Uterus (tissue), 4 donors: ENCODE measurements around the gene IL1RAP. TPM values are rescaled to one million over a fixed set of nuclear protein-coding genes. Genes with fewer than 3 reads are reported as not detected.

ENCODE experiments used
- DNase-seq, 2 donors: peaks; one replicate each; pipeline ENCODE4 v3.0.0-alpha.2; 2019 to 2020
- H3K27ac ChIP-seq, 2 donors: fragments of 200-600 bp; sonication (generic); 1 replicate in 1 of 2; 2 replicates in 1 of 2; pipeline ENCODE4 v1.5.1; 2016 to 2018
- H3K27me3 ChIP-seq, 2 donors: fragments of 200-600 bp; sonication (generic); one replicate each; pipeline ENCODE4 v1.5.1; 2018 to 2019; ENCODE audit warnings: control low read depth in 1 of 2
- H3K36me3 ChIP-seq, 2 donors: fragments of 200-600 bp; sonication (generic); one replicate each; pipeline ENCODE4 v1.5.1; 2019; ENCODE audit warnings: control low read depth in 1 of 2
- H3K4me1 ChIP-seq, 2 donors: fragments of 200-600 bp; sonication (generic); one replicate each; pipeline ENCODE4 v1.5.1; 2018 to 2019; ENCODE audit warnings: control low read depth in 1 of 2
- H3K4me3 ChIP-seq, 2 donors: fragments of 200-600 bp; sonication (generic); 1 replicate in 1 of 2; 2 replicates in 1 of 2; pipeline ENCODE4 v1.5.1; 2018 to 2019; ENCODE audit warnings: mild to moderate bottlenecking in 1 of 2
- H3K9me3 ChIP-seq, 2 donors: fragments of 200-600 bp; sonication (generic); one replicate each; pipeline ENCODE4 v1.5.1; 2019; ENCODE audit warnings: control low read depth in 1 of 2
- POLR2A ChIP-seq, 2 donors: fragments of 450-650 bp; IDR thresholded peaks; one replicate each; pipeline ENCODE4 v1.6.1; 2016; ENCODE audit warnings: antibody characterized with exemption in 2 of 2, mild to moderate bottlenecking in 1 of 2, moderate library complexity in 1 of 2
- intact Hi-C: fragments of 100-400 bp; cut with DNase I; formaldehyde crosslinking; loops from one replicate; pipeline ENCODE4 v1.15.1; 2023; ENCODE audit warnings: low total_unique reads
- total RNA-seq, 4 donors: library from RNA; depleted of rRNA in 3 of 4; stranded (reverse); fragments of >200 nt in 3 of 4; gene quantifications; one replicate each; pipeline versions ENCODE4 v1.1.0 to v1.2.4, GENCODE V29; 2014 to 2023
- TF ChIP-seq, protein P1 (sequence below), 4 experiments: fragments of 200-600 bp in 2 of 4; fragments of 450-650 bp in 2 of 4; sonication (generic) in 2 of 4; IDR thresholded peaks; one replicate each; pipeline ENCODE4 v1.5.1; 2016 to 2019; ENCODE audit warnings: antibody characterized with exemption in 4 of 4, mild to moderate bottlenecking in 2 of 4, moderate library complexity in 1 of 4
- donor health status: DM: yes; HTN: yes; CAD: no.

Gene IL1RAP
- total RNA-seq, 4 donors from 2014 or later, result 2.8 to 26.8 (median 10.4) TPM

DNA sequence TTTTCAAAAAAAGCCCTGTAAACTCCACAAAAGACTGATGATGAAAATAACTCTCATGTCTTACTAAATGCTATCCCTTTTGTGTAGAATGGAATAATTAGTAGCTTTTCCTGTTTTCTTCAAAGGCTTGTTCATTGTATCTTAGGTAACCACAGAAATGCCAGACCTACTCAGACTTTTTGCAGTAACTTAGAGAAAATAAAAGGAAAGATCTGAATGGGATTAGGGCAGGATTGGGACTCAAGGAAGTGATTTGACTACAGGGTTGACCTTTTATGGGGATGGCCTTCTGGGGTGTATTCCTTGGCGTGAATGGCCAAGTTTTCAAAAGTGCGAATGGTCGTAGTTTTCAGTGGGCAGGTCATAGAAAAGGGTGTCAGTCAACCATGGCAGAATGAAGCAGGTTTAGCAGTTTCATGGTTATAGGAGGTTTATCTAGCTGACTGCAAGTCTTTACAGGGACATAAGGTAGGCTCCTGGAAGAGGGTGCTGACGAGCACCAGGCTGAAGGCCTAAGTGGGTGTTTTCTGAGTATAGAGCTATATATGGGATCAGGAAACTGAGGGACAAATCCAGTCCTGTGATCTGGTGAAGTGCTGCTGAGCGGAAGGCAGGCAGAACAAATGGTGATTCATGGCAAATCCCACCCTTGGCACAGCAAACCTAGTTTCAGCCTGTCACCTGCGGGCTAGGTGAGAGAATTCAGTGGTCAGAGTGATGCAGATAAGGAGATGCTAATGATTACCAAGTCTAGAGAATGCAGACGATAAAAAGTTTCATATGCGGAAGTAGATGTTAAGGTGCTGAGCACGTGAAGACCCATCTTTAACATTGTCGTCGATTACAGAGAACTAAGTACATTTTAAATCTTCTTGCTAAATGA lies 46.4 kb downstream of the IL1RAP start:
- H3K9me3 ChIP-seq, result peaks cover 0 to 4% of the 10 kb centered on the region in 2 donors
- TF ChIP-seq POLR2A (IDR thresholded peaks at IDR 0.05), result no peak
- TF ChIP-seq, protein P1, sequence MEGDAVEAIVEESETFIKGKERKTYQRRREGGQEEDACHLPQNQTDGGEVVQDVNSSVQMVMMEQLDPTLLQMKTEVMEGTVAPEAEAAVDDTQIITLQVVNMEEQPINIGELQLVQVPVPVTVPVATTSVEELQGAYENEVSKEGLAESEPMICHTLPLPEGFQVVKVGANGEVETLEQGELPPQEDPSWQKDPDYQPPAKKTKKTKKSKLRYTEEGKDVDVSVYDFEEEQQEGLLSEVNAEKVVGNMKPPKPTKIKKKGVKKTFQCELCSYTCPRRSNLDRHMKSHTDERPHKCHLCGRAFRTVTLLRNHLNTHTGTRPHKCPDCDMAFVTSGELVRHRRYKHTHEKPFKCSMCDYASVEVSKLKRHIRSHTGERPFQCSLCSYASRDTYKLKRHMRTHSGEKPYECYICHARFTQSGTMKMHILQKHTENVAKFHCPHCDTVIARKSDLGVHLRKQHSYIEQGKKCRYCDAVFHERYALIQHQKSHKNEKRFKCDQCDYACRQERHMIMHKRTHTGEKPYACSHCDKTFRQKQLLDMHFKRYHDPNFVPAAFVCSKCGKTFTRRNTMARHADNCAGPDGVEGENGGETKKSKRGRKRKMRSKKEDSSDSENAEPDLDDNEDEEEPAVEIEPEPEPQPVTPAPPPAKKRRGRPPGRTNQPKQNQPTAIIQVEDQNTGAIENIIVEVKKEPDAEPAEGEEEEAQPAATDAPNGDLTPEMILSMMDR (IDR thresholded peaks at IDR 0.05), result no peak
- no peaks in the 10 kb centered on the region for H3K36me3 ChIP-seq
- intact Hi-C loops, result no loop called here
- no peaks in the 10 kb centered on the region for H3K4me1 ChIP-seq
- no peak overlapping the region for H3K4me3 ChIP-seq
- no peaks in the 10 kb centered on the region for H3K27me3 ChIP-seq
- no peak overlapping the region for H3K27ac ChIP-seq
- DNase-seq, result no peak

DNA sequence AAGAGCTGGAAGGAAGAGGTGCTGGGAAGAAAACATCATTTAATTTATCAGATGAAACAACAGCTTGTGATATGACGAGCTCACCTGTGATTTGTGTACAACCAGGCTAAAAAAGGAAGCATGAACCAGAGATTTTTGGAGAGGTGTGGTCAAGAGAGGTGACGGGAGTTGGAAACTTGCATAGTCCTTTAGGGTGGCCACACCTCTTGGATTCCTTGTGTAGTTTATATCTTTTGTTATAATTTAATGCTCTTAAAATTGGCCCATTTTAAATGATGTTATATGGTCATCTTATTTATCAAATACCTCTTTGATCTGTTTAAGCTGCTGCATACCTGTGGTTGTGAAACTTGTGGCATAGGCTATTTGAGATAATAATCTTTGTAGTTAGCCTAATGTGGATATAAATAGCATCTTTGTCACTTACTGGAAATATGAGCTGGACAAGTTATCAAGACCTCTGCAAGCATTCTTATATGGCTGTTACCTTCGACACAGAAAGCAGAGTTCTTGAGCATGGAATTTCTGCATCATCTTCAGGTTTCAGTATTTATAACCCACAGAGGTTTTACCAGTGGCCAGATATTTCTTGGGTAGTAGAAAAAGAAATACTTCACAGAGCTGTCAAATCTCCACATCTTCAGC lies 49.1 kb downstream of the IL1RAP start:
- Histone ChIP-seq H3K27me3 (no peaks in the 10 kb centered on the region), H3K4me3 (no peak overlapping the region), H3K27ac (no peak overlapping the region), H3K9me3 (peaks cover 0 to 4% of the 10 kb centered on the region in 2 donors), H3K4me1 (peaks cover 0 to 6% of the 10 kb centered on the region in 2 donors), H3K36me3 (no peaks in the 10 kb centered on the region)
- TF ChIP-seq, protein P1 (IDR thresholded peaks at IDR 0.05), result no peak
- TF ChIP-seq POLR2A (IDR thresholded peaks at IDR 0.05), result no peak
- no peak for DNase-seq
- intact Hi-C loops, result no loop called here

DNA sequence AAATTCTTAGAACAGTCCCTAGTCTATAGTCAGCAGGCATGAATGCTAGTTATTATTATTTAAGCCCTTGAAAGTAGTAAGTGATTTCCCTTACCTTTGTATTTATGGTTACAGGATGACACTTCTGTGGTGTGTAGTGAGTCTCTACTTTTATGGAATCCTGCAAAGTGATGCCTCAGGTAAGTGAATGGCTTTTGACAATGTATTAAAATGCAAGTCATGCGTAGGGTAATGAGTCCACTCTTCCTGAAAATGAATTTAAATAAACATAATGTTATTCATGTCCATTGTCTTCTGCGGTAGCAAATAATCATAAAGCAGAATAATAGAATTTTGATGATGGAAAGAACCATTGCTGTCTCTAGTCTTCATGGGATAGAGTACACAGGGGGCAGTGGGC lies 50.3 kb downstream of the IL1RAP start:
- TF ChIP-seq, protein P1 (IDR thresholded peaks at IDR 0.05), result no peak
- no peak for TF ChIP-seq POLR2A (IDR thresholded peaks at IDR 0.05)

DNA sequence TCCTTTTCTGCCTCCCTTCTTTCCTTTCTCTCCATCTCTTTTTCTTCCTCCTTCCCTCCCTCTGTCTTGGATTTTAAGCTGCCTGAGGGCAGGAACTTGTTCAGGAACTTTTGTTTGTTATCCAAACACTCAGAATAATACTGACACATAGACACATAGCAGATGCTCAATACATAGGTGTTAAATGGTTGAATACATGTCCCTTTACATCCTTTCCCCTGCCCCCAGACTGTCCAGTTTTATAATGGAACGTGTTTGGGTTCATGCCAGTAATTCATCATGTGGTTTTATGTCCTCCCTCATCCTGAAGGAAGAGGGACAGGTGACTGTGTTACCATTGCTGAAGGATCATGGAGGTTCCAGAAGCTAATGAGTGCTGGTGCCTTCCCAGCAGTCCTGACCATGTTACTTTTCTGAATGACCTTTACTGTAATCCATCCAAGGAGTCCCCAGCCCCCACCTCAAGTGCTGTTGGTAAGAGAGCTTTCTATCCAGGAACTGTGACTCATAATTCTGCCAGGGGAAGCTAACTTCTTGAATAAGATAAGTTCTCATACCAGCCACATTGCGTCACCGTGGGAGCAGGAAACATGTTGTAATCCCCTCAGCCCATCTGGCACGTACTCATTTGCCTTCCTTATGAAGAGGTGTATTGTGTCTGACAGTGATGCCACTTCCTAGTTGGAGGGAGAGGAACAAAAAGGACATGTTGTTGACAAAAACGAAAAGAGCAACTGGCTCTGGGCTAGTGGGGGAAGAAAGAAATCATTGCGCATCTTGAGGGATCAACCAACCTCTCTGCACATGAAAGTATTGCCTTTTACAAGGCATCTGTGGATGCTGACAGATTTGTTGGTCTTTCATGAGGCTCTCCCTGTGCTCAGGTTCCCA lies 52.4 kb downstream of the IL1RAP start:
- Histone ChIP-seq H3K27me3 (no peaks in the 10 kb centered on the region), H3K27ac (no peak overlapping the region), H3K9me3 (no peaks in the 10 kb centered on the region), H3K4me1 (peaks cover 0 to 6% of the 10 kb centered on the region in 2 donors), H3K4me3 (no peak overlapping the region), H3K36me3 (no peaks in the 10 kb centered on the region)
- TF ChIP-seq POLR2A (IDR thresholded peaks at IDR 0.05), result no peak
- TF ChIP-seq, protein P1 (IDR thresholded peaks at IDR 0.05), result no peak
- DNase-seq, result peak; percentile 67 to 77
- intact Hi-C loops, result no loop called here

More for the DNA sequence above, 50.3 kb downstream of the IL1RAP start:
- H3K4me3 ChIP-seq, result no peak overlapping the region
- no peaks in the 10 kb centered on the region for H3K27me3 ChIP-seq
- no peak for DNase-seq
- peaks cover 0 to 6% of the 10 kb centered on the region in 2 donors for H3K4me1 ChIP-seq
- intact Hi-C loops, result no loop called here
- H3K36me3 ChIP-seq, result no peaks in the 10 kb centered on the region
- H3K9me3 ChIP-seq, result no peaks in the 10 kb centered on the region
- H3K27ac ChIP-seq, result no peak overlapping the region
